Body of pancreas (tissue), 4 donors: ENCODE data around the gene SPINK9.

Source experiments
- CTCF ChIP-seq, 7 experiments: fragments of 450-650 bp in 4 of 7; fragments of 200-600 bp in 3 of 7; sonication (generic) in 3 of 7; IDR thresholded peaks; one replicate each; pipeline ENCODE4 v1.5.1; 2016 to 2019; ENCODE audit warnings: antibody characterized with exemption in 7 of 7
- POLR2A ChIP-seq, 3 donors: fragments of 450-650 bp; IDR thresholded peaks; one replicate each; pipeline ENCODE4 v1.6.1; 2016; ENCODE audit warnings: antibody characterized with exemption in 3 of 3, mild to moderate bottlenecking in 2 of 3

DNA sequence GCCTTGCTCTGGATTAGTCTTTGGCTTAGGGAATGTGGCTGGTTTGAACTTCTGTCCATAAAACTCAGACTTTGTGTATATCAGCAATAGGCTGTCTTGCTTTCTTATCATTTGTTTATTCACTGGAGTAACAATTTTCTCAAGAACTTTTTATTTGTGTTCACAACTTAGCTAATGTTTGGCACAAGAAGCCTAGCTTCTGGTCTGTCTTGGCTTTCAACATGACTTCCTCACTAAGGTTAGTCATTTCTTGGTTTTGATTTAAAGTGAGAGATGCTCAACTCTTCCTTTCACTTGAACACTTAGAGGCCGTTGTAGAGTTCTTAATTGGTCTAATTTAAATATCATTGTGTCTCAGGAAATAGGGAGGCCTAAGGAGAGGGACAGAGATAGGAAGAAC is 53.3 kb downstream of the SPINK9 start:
- TF ChIP-seq CTCF (IDR thresholded peaks at IDR 0.05) (no peak), POLR2A (IDR thresholded peaks at IDR 0.05) (no peak)
